Neural cell (in vitro differentiated cells): ENCODE measurements around the gene KRTAP13-3. TPM values are rescaled to one million over a fixed set of nuclear protein-coding genes. Genes with fewer than 3 reads are reported as not detected.

Source experiments
- H2AFZ ChIP-seq: fragments of 200-600, 300-800 bp; sonication (generic), shearing (Covaris generic); 2 replicates; pipeline ENCODE4 v1.6.0; 2014; ENCODE audit warnings: low read depth, mild to moderate bottlenecking, antibody characterized with exemption, low read length, moderate library complexity
- H3F3A ChIP-seq: fragments of 200-600 bp; shearing (Covaris generic); 2 replicates; pipeline ENCODE4 v1.6.1; 2016; ENCODE audit warnings: mild to moderate bottlenecking, moderate library complexity, mixed read lengths, antibody characterized with exemption, low read length; ENCODE audit not compliant: insufficient read depth, poor library complexity, severe bottlenecking
- H3K27ac ChIP-seq: fragments of 200-600, 300-800 bp; sonication (generic), shearing (Covaris generic); 2 replicates; pipeline ENCODE4 v1.5.1; 2014; ENCODE audit warnings: mild to moderate bottlenecking, low read length, moderate library complexity
- H3K27me3 ChIP-seq: fragments of 300-800, 200-600 bp; sonication (generic), shearing (Covaris generic); 2 replicates; pipeline ENCODE4 v1.6.0; 2014; ENCODE audit warnings: mild to moderate bottlenecking, low read depth, low read length, moderate library complexity; ENCODE audit not compliant: insufficient read depth
- H3K36me3 ChIP-seq: fragments of 300-800, 200-600 bp; sonication (generic), shearing (Covaris generic); 2 replicates; pipeline ENCODE4 v1.5.1; 2014; ENCODE audit warnings: mild to moderate bottlenecking, antibody characterized with exemption, low read length, moderate library complexity; ENCODE audit not compliant: insufficient read depth
- H3K4me2 ChIP-seq: fragments of 300-800, 200-600 bp; sonication (generic), shearing (Covaris generic); 2 replicates; pipeline ENCODE4 v1.6.0; 2014; ENCODE audit warnings: mild to moderate bottlenecking, low read length
- H3K4me3 ChIP-seq: fragments of 300-800, 200-600 bp; sonication (generic), shearing (Covaris generic); 2 replicates; pipeline ENCODE4 v1.5.1; 2014; ENCODE audit warnings: mild to moderate bottlenecking, low read length, moderate library complexity
- H3K79me2 ChIP-seq: fragments of 200-600 bp; shearing (Covaris generic); replicated peaks from 2 replicates; pipeline ENCODE4 v1.6.0; 2014; ENCODE audit warnings: mild to moderate bottlenecking, low read length, moderate library complexity; ENCODE audit not compliant: insufficient read depth
- H3K9ac ChIP-seq: fragments of 300-800, 200-600 bp; sonication (generic), shearing (Covaris generic); 2 replicates; pipeline ENCODE4 v1.6.1; 2016; ENCODE audit warnings: mild to moderate bottlenecking, low read length, mixed read lengths
- H3K9me2 ChIP-seq: fragments of 200-600 bp; shearing (Covaris generic); 2 replicates; pipeline ENCODE4 v1.6.1; 2016; ENCODE audit warnings: mild to moderate bottlenecking, low read length, mixed read lengths; ENCODE audit not compliant: insufficient read depth
- H3K9me3 ChIP-seq: fragments of 200-600, 300-800 bp; sonication (generic), shearing (Covaris generic); 2 replicates; pipeline ENCODE4 v1.6.1; 2016; ENCODE audit warnings: mild to moderate bottlenecking, mixed run types, low read length, moderate library complexity, mixed read lengths
- H4K20me1 ChIP-seq: fragments of 200-600 bp; shearing (Covaris generic); 2 replicates; pipeline ENCODE4 v1.6.1; 2016; ENCODE audit warnings: mild to moderate bottlenecking, mixed run types; ENCODE audit not compliant: insufficient read depth
- EZH2 ChIP-seq: fragments of 200-600, 300-800 bp; shearing (Covaris generic), sonication (generic); IDR thresholded peaks from 2 replicates; pipeline ENCODE4 v1.6.1; 2014; ENCODE audit warnings: antibody characterized with exemption, low read length, borderline replicate concordance, mild to moderate bottlenecking; ENCODE audit not compliant: insufficient read depth, poor library complexity, severe bottlenecking
- POLR2AphosphoS5 ChIP-seq: IDR thresholded peaks from 2 replicates; pipeline ENCODE4 v1.6.1; 2012
- RAD21 ChIP-seq: fragments of 450-650 bp; conservative IDR thresholded peaks from 2 replicates; pipeline ENCODE4 v1.6.1; 2014; ENCODE audit warnings: antibody characterized with exemption, mild to moderate bottlenecking, moderate library complexity
- SMC3 ChIP-seq: fragments of 450-650 bp; conservative IDR thresholded peaks from 2 replicates; pipeline ENCODE4 v1.6.1; 2014; ENCODE audit warnings: antibody characterized with exemption, mild to moderate bottlenecking, moderate library complexity; ENCODE audit not compliant: poor library complexity
- TAF1 ChIP-seq: IDR thresholded peaks from 2 replicates; pipeline ENCODE4 v1.6.1; 2012; ENCODE audit warnings: low read depth
- polyA plus RNA-seq: library from polyadenylated mRNA; depleted of rRNA; stranded (reverse); fragments of >200 nt; gene quantifications from 2 replicates; pipeline ENCODE4 v1.2.3, GENCODE V29; 2014
- TF ChIP-seq, protein P1 (sequence below): fragments of 450-650 bp; IDR thresholded peaks from 2 replicates; pipeline ENCODE4 v1.5.1; 2014; ENCODE audit warnings: antibody characterized with exemption, mild to moderate bottlenecking, moderate library complexity; ENCODE audit not compliant: poor library complexity, severe bottlenecking
- TF ChIP-seq, protein P2 (sequence below): IDR thresholded peaks from 2 replicates; pipeline ENCODE4 v1.6.1; 2012; ENCODE audit warnings: borderline replicate concordance

KRTAP13-3 gene
- polyA plus RNA-seq, 1 donor from 2014 or later: not detected

DNA sequence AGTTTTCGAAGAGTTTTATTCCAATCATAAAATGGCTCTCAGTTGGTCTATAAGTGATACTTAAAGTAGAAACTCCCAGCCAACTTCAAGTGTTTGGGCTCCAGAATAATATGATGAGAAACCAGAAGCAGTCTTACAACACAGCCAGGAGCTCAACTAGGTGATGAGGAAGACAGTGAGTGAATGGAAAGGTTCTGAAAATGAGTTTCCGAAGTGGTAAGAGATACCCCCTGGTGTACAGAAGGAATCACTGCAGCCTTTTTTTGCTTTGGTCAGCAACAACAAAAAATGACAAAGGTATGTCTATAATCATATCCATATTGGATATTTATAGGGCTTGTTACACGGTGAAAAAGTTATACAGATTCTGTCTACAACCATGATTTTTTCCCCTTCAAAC lies 38.0 kb upstream of the KRTAP13-3 start:
- H2AFZ ChIP-seq: no peak overlapping the region
- peak; percentile 69 for TF ChIP-seq SMC3
- TF ChIP-seq RAD21: peak; percentile 61
- TF ChIP-seq EZH2: no peak
- TF ChIP-seq, protein P1, sequence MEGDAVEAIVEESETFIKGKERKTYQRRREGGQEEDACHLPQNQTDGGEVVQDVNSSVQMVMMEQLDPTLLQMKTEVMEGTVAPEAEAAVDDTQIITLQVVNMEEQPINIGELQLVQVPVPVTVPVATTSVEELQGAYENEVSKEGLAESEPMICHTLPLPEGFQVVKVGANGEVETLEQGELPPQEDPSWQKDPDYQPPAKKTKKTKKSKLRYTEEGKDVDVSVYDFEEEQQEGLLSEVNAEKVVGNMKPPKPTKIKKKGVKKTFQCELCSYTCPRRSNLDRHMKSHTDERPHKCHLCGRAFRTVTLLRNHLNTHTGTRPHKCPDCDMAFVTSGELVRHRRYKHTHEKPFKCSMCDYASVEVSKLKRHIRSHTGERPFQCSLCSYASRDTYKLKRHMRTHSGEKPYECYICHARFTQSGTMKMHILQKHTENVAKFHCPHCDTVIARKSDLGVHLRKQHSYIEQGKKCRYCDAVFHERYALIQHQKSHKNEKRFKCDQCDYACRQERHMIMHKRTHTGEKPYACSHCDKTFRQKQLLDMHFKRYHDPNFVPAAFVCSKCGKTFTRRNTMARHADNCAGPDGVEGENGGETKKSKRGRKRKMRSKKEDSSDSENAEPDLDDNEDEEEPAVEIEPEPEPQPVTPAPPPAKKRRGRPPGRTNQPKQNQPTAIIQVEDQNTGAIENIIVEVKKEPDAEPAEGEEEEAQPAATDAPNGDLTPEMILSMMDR: peak; percentile 59
- no peak overlapping the region for H3K4me2 ChIP-seq
- H3K4me3 ChIP-seq: no peak overlapping the region
- no peaks in the 10 kb centered on the region for H3K36me3 ChIP-seq
- no peaks in the 10 kb centered on the region for H3F3A ChIP-seq
- no peak overlapping the region for H3K9ac ChIP-seq
- H3K27ac ChIP-seq: no peak overlapping the region
- no peaks in the 10 kb centered on the region for H3K9me3 ChIP-seq
- no peaks in the 10 kb centered on the region for H3K79me2 ChIP-seq
- no peaks in the 10 kb centered on the region for H3K27me3 ChIP-seq
- no peaks in the 10 kb centered on the region for H3K9me2 ChIP-seq
- no peaks in the 10 kb centered on the region for H4K20me1 ChIP-seq

DNA sequence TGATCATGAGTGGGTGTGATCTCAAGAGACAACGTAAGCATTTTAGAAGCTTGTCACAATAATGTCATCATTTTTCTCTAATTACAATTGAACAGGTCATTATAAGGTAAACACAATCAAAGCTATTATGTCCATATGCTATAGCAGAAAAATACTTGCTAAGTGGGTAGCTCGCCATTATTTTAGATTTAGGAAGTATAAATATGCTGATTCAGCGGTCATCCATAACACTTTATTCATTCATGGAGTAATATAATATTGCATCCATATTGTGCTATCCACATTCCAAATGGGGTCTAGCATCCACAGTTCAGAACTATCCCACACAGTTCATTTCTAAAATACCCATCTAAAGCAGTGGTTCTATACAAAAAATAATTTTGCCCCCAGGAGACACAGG lies 22.8 kb upstream of the KRTAP13-3 start:
- H3K9ac ChIP-seq: no peak overlapping the region
- H3F3A ChIP-seq: no peaks in the 10 kb centered on the region
- no peaks in the 10 kb centered on the region for H4K20me1 ChIP-seq
- no peaks in the 10 kb centered on the region for H3K79me2 ChIP-seq
- H3K36me3 ChIP-seq: no peaks in the 10 kb centered on the region
- no peaks in the 10 kb centered on the region for H3K9me3 ChIP-seq
- no peak overlapping the region for H3K4me2 ChIP-seq
- H3K9me2 ChIP-seq: no peaks in the 10 kb centered on the region
- H3K27ac ChIP-seq: no peak overlapping the region
- TF ChIP-seq, protein P2, sequence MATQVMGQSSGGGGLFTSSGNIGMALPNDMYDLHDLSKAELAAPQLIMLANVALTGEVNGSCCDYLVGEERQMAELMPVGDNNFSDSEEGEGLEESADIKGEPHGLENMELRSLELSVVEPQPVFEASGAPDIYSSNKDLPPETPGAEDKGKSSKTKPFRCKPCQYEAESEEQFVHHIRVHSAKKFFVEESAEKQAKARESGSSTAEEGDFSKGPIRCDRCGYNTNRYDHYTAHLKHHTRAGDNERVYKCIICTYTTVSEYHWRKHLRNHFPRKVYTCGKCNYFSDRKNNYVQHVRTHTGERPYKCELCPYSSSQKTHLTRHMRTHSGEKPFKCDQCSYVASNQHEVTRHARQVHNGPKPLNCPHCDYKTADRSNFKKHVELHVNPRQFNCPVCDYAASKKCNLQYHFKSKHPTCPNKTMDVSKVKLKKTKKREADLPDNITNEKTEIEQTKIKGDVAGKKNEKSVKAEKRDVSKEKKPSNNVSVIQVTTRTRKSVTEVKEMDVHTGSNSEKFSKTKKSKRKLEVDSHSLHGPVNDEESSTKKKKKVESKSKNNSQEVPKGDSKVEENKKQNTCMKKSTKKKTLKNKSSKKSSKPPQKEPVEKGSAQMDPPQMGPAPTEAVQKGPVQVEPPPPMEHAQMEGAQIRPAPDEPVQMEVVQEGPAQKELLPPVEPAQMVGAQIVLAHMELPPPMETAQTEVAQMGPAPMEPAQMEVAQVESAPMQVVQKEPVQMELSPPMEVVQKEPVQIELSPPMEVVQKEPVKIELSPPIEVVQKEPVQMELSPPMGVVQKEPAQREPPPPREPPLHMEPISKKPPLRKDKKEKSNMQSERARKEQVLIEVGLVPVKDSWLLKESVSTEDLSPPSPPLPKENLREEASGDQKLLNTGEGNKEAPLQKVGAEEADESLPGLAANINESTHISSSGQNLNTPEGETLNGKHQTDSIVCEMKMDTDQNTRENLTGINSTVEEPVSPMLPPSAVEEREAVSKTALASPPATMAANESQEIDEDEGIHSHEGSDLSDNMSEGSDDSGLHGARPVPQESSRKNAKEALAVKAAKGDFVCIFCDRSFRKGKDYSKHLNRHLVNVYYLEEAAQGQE: no peak
- H2AFZ ChIP-seq: no peak overlapping the region
- H3K27me3 ChIP-seq: no peaks in the 10 kb centered on the region
- no peak overlapping the region for H3K4me3 ChIP-seq

DNA sequence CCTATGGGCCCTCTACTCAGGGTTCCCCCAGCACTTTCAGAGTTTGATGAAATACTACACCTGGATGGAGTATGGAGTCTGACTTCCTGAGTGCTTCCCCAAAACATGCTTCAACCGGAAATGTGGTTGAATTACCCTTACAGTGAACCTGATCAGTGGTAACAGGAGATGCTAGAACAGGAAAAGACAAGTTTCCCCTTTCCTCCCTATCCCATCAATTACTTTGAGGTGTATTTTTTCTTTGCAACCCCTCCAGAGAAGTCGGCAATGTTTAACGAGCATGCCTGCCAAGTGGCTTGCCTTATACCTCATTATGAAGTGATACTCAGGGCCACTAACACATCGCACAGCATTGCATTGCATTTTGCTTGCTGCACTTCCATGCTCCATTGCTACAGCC lies 21.3 kb upstream of the KRTAP13-3 start:
- Histone ChIP-seq H2AFZ (no peak overlapping the region), H3K4me3 (no peak overlapping the region), H3K27me3 (no peaks in the 10 kb centered on the region), H3K79me2 (no peaks in the 10 kb centered on the region), H3K9me2 (no peaks in the 10 kb centered on the region), H3K36me3 (no peaks in the 10 kb centered on the region), H4K20me1 (no peaks in the 10 kb centered on the region), H3K27ac (no peak overlapping the region), H3K9ac (no peak overlapping the region), H3K9me3 (no peaks in the 10 kb centered on the region), H3K4me2 (no peak overlapping the region), H3F3A (no peaks in the 10 kb centered on the region)
- TF ChIP-seq POLR2AphosphoS5: no peak
- TF ChIP-seq EZH2: no peak
- no peak for TF ChIP-seq SMC3
- no peak for TF ChIP-seq TAF1
- TF ChIP-seq RAD21: no peak
